Progenitor cell of endocrine pancreas (in vitro differentiated cells): Measurements from ENCODE around the gene RPTOR. TPM values are rescaled to one million over a fixed set of nuclear protein-coding genes. Genes with fewer than 3 reads are reported as not detected.

Source experiments
- DNase-seq: peaks from one replicate; pipeline ENCODE4 v3.0.0; 2021; ENCODE audit warnings: low spot score; ENCODE audit not compliant: unreplicated experiment
- H3K27ac Mint-ChIP-seq: 2 replicates; pipeline ENCODE4 v1.8.0; 2021; ENCODE audit warnings: mild to moderate bottlenecking, moderate library complexity, mixed read lengths
- H3K27me3 Mint-ChIP-seq: 2 replicates; pipeline ENCODE4 v1.8.0; 2021; ENCODE audit warnings: mixed read lengths
- H3K36me3 Mint-ChIP-seq: 2 replicates; pipeline ENCODE4 v1.8.0; 2022; ENCODE audit warnings: mixed read lengths; ENCODE audit not compliant: insufficient read depth
- H3K4me1 Mint-ChIP-seq: 2 replicates; pipeline ENCODE4 v1.8.0; 2021; ENCODE audit warnings: low read depth, mixed read lengths
- H3K4me3 Mint-ChIP-seq: 2 replicates; pipeline ENCODE4 v1.8.0; 2021; ENCODE audit warnings: low read depth, mild to moderate bottlenecking, moderate library complexity, mixed read lengths
- H3K9me3 Mint-ChIP-seq: 2 replicates; pipeline ENCODE4 v1.8.0; 2021; ENCODE audit warnings: low read depth, mixed read lengths
- total RNA-seq: library from RNA; stranded (reverse); gene quantifications from 2 replicates; pipeline ENCODE4 v1.2.1, GENCODE V29; 2021
- TF ChIP-seq, protein P1 (sequence below): fragments of 200-600 bp; sonication (generic); IDR thresholded peaks from one replicate; pipeline ENCODE4 v1.5.0; 2021; ENCODE audit warnings: antibody characterized with exemption, mild to moderate bottlenecking; ENCODE audit not compliant: unreplicated experiment

RPTOR gene
- total RNA-seq, 1 donor from 2014 or later = 40.0 TPM

DNA sequence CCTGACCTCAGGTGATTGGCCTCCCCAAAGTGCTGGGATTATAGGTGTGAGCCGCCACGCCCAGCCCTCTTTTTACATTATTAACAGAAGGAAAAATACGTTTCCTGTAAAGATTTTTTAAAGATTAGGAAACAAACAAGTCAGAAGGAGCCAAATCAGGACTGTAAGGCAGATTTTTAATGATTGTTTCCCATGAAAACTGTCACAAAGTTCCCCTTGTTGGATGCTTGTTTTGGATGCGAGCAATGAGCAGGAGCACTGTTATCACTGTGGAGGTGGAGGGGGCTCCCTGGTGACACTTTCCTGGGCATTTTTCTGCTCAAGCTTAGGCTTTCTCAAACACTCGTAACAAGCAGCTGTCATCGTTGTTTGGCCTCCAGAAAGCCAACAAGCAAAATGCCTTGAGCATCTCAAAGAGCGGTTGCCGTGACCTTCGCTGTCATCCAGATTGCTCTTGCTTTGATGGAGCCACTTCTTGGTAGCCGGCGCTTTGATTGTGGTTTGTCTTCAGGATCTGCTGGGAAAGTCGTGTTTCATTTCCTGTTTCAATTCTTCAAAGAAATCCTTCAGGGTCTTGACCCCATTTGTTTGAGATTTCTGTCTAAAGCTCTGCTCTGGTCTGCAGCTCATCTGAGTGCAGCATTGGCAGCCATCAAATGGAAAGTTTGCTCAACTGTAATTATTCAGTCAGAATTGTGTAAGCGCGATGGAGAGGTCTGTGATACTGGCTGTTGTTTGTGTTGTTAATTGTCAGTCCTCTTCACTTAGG lies 128.7 kb downstream of the RPTOR start:
- Mint-ChIP-seq H3K36me3 (peaks cover 4% of the 10 kb centered on the region), H3K4me1 (peaks cover 20% of the 10 kb centered on the region), H3K27ac (no peak overlapping the region), H3K9me3 (no peaks in the 10 kb centered on the region), H3K4me3 (no peak overlapping the region), H3K27me3 (peaks cover 2% of the 10 kb centered on the region)
- DNase-seq = no peak
- TF ChIP-seq, protein P1, sequence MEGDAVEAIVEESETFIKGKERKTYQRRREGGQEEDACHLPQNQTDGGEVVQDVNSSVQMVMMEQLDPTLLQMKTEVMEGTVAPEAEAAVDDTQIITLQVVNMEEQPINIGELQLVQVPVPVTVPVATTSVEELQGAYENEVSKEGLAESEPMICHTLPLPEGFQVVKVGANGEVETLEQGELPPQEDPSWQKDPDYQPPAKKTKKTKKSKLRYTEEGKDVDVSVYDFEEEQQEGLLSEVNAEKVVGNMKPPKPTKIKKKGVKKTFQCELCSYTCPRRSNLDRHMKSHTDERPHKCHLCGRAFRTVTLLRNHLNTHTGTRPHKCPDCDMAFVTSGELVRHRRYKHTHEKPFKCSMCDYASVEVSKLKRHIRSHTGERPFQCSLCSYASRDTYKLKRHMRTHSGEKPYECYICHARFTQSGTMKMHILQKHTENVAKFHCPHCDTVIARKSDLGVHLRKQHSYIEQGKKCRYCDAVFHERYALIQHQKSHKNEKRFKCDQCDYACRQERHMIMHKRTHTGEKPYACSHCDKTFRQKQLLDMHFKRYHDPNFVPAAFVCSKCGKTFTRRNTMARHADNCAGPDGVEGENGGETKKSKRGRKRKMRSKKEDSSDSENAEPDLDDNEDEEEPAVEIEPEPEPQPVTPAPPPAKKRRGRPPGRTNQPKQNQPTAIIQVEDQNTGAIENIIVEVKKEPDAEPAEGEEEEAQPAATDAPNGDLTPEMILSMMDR = no peak

DNA sequence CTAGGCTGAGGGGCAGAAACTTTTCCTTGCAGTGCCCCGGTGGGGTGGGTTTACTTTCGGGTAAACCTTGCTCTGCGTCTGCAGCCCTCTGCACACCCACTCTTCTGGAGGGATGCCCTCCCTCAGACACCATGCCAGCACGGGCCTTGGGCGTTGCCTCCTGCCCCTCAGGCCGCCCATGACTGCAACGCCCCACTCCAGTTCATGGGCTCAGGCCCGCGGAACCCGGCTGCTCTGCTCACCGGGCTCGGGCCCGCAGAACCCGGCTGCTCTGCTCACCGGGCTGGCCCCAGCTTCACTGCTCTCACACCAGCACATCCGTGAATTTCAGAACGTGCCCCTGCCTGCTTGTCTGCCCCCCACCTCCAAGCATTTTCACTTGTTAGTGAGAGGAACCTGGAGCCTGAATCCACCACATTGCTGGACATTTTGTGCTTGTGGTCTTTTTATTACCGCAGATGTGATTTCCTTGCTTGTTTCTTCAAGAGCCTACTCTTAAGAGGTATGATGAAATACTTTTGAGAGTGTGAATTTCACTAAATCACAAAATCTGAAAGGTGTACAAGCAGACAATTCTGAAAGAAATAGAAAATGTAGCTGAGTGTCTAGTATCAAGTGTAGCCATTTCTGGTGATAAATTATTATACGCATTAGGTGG lies 130.9 kb downstream of the RPTOR start:
- no peak overlapping the region for H3K27ac Mint-ChIP-seq
- no peak overlapping the region for H3K4me3 Mint-ChIP-seq
- no peaks in the 10 kb centered on the region for H3K9me3 Mint-ChIP-seq
- DNase-seq = no peak
- H3K36me3 Mint-ChIP-seq = peaks cover 4% of the 10 kb centered on the region
- H3K4me1 Mint-ChIP-seq = peaks cover 23% of the 10 kb centered on the region
- H3K27me3 Mint-ChIP-seq = peaks cover 2% of the 10 kb centered on the region
- TF ChIP-seq, protein P1 = no peak

GRCh38 chr17:80676096-80676466 lies 131.4 kb downstream of the RPTOR start:
- H3K27ac Mint-ChIP-seq = no peak overlapping the region
- H3K4me1 Mint-ChIP-seq = peaks cover 22% of the 10 kb centered on the region

DNA sequence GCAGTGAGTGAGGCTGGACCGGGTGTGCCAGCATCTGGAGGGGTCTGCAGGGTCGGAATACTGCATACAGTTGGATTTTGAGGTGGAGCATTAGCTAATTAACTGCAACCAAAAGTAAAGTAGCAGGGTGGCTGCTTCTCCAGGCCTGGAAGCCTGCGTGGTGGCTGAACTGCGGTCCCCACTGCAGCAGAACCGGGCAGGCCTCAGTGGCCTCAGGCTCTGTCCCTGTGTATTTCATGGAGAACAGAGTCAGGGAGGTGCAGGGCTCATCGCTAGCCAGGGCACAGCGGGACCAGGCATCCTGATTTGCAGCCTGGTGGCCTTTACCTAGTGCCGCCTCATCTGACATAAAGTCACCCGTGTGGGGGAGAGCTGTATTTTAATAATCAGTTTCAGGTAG lies 131.9 kb downstream of the RPTOR start:
- Mint-ChIP-seq H3K9me3 (no peaks in the 10 kb centered on the region), H3K4me1 (peaks cover 19% of the 10 kb centered on the region)

More at GRCh38 chr17:80676096-80676466, 131.4 kb downstream of the RPTOR start:
- Mint-ChIP-seq H3K9me3 (no peaks in the 10 kb centered on the region), H3K36me3 (peaks cover 2% of the 10 kb centered on the region), H3K4me3 (no peak overlapping the region), H3K27me3 (peaks cover 2% of the 10 kb centered on the region)
- TF ChIP-seq, protein P1 = no peak
- DNase-seq = no peak

GRCh38 chr17:80677214-80677756 lies 132.6 kb downstream of the RPTOR start:
- peaks cover 2% of the 10 kb centered on the region for H3K27me3 Mint-ChIP-seq
- peaks cover 19% of the 10 kb centered on the region for H3K4me1 Mint-ChIP-seq
- no peak overlapping the region for H3K4me3 Mint-ChIP-seq
- TF ChIP-seq, protein P1 = no peak
- H3K9me3 Mint-ChIP-seq = no peaks in the 10 kb centered on the region
- H3K27ac Mint-ChIP-seq = no peak overlapping the region
- H3K36me3 Mint-ChIP-seq = no peaks in the 10 kb centered on the region
- DNase-seq = no peak

More for the DNA sequence above, 131.9 kb downstream of the RPTOR start:
- TF ChIP-seq, protein P1 = no peak
- Mint-ChIP-seq H3K36me3 (peaks cover 2% of the 10 kb centered on the region), H3K27me3 (peaks cover 2% of the 10 kb centered on the region), H3K27ac (peak overlapping the region; percentile 18), H3K4me3 (no peak overlapping the region)
- DNase-seq = no peak
